Right atrium auricular region (tissue), 2 donors: Measurements from ENCODE around the gene INSYN1. TPM values are rescaled to one million over a fixed set of nuclear protein-coding genes. Genes with fewer than 3 reads are reported as not detected.

Source experiments
- DNase-seq: peaks from one replicate; pipeline ENCODE4 v3.0.0-alpha.2; 2019; ENCODE audit warnings: low spot score
- H3K27ac ChIP-seq, 2 donors: fragments of 200-600 bp; sonication (generic); 1 replicate in 1 of 2; 2 replicates in 1 of 2; pipeline ENCODE4 v1.5.1; 2016 to 2019
- H3K27me3 ChIP-seq, 2 donors: fragments of 200-600 bp; sonication (generic); one replicate each; pipeline versions ENCODE4 v1.5.1 to v1.6.0; 2017 to 2019
- H3K36me3 ChIP-seq: fragments of 200-600 bp; sonication (generic); one replicate; pipeline ENCODE4 v1.5.1; 2016
- H3K4me1 ChIP-seq, 2 donors: fragments of 200-600 bp; sonication (generic); one replicate each; pipeline versions ENCODE4 v1.5.1 to v1.6.0; 2017 to 2019
- H3K4me3 ChIP-seq, 2 donors: fragments of 200-600 bp; sonication (generic); 1 replicate in 1 of 2; 2 replicates in 1 of 2; pipeline ENCODE4 v1.5.1; 2017 to 2019; ENCODE audit warnings: mild to moderate bottlenecking in 1 of 2, moderate library complexity in 1 of 2
- H3K9me3 ChIP-seq, 2 donors: fragments of 200-600 bp; sonication (generic); one replicate each; pipeline ENCODE4 v1.5.1; 2019
- total RNA-seq, 2 donors: library from RNA; depleted of rRNA; stranded (reverse); fragments of >200 nt; gene quantifications; one replicate each; pipeline ENCODE4 v1.1.0, GENCODE V29; 2016
- TF ChIP-seq, protein P1 (sequence below), 2 donors: fragments of 200-600 bp; sonication (generic); IDR thresholded peaks; one replicate each; pipeline ENCODE4 v1.5.1; 2019; ENCODE audit warnings: antibody characterized with exemption in 2 of 2

The INSYN1 gene
- total RNA-seq, 2 donors from 2014 or later = 32.7 to 68.5 TPM

DNA sequence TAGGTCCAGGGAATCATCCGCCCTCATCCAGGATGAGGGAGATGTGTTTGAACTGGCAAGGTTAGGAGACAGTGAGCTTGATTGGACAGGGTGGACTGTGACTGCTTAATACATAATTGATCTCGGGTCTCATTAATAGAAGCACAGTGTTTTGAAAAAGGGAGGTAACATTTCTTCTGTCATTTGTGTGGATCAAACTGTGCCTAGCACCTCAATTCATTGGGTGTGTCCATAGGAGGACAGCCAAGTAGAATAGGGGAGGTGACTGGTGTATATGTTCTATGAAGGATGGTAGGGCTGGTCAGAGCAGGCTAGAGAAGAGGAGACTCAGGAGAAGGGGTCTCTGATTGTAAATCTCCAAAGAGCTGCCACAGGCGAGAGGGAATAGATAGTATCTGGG, 2.8 kb upstream of the INSYN1 start:
- no peak for DNase-seq
- H3K27ac ChIP-seq = no peak overlapping the region
- H3K27me3 ChIP-seq = no peaks in the 10 kb centered on the region
- TF ChIP-seq, protein P1, sequence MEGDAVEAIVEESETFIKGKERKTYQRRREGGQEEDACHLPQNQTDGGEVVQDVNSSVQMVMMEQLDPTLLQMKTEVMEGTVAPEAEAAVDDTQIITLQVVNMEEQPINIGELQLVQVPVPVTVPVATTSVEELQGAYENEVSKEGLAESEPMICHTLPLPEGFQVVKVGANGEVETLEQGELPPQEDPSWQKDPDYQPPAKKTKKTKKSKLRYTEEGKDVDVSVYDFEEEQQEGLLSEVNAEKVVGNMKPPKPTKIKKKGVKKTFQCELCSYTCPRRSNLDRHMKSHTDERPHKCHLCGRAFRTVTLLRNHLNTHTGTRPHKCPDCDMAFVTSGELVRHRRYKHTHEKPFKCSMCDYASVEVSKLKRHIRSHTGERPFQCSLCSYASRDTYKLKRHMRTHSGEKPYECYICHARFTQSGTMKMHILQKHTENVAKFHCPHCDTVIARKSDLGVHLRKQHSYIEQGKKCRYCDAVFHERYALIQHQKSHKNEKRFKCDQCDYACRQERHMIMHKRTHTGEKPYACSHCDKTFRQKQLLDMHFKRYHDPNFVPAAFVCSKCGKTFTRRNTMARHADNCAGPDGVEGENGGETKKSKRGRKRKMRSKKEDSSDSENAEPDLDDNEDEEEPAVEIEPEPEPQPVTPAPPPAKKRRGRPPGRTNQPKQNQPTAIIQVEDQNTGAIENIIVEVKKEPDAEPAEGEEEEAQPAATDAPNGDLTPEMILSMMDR (IDR thresholded peaks at IDR 0.05) = no peak
- no peak overlapping the region for H3K4me3 ChIP-seq
- peaks cover 0 to 28% of the 10 kb centered on the region in 2 donors for H3K4me1 ChIP-seq
- H3K9me3 ChIP-seq = no peaks in the 10 kb centered on the region
- no peaks in the 10 kb centered on the region for H3K36me3 ChIP-seq

DNA sequence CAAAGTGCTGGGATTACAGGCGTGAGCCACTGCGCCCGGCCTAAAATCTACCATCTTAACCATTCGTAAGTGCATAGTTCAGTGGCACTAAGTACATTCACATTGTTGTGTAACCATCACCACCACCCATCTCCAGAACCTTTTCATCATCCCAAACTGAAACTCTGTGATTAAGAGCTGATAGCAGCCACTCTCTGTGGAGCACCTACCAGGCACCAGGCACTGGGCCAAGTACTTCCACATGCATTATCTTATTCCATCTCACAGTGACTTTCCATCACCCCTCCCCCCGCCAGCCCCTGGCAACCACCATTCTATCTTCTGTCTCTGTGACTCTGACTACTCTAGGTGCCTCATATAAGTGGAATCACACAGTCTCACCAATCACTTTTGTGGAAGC, 2.3 kb upstream of the INSYN1 start:
- Histone ChIP-seq H3K4me3 (no peak overlapping the region), H3K36me3 (no peaks in the 10 kb centered on the region), H3K4me1 (peaks cover 0 to 33% of the 10 kb centered on the region in 2 donors), H3K27ac (no peak overlapping the region), H3K27me3 (no peaks in the 10 kb centered on the region), H3K9me3 (no peaks in the 10 kb centered on the region)
- TF ChIP-seq, protein P1 (IDR thresholded peaks at IDR 0.05) = no peak
- DNase-seq = no peak

DNA sequence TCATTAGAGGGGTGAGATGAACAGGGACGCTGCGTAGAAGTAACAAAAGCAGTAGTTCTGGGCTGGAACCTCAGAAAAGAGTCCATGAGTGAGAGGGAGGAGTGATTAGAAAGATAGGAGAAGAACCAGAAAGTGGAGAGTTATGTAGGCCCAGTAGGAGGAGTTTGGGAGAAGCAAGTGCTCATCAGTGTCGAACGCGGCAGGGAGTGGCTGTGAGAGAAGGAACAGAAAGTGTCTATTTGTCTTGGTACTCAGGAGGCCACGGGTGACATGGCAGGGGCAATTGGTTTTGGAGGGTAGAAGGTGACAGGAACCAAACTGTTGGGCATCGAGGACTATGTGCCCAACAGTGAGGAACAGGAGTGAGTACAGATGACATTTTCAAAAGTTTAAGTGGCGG, 1.3 kb upstream of the INSYN1 start:
- no peaks in the 10 kb centered on the region for H3K9me3 ChIP-seq
- no peak overlapping the region for H3K4me3 ChIP-seq
- no peak overlapping the region for H3K27ac ChIP-seq
- no peak for DNase-seq
- TF ChIP-seq, protein P1 (IDR thresholded peaks at IDR 0.05) = no peak
- H3K27me3 ChIP-seq = no peaks in the 10 kb centered on the region
- H3K4me1 ChIP-seq = peaks cover 0 to 36% of the 10 kb centered on the region in 2 donors
- no peaks in the 10 kb centered on the region for H3K36me3 ChIP-seq

DNA sequence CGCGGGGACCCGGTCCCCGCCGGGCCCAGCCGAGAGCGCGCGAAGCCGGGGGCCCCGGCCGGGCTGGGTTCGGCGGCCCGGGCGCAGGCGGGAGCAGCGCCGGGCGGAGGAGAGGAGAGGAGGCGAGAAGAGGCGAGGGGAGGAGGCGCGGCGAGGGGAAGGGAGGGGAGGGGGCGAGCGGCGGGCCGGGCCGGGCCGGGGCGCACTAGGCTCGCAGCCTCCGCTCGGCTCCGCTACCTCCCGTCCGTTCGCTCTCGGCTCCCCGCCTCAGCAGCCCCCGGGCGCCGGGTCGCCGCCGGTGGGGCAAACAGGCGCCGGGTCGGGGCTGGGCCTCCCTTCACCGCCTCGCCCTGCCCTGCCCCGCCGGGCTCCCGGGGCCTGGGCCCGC, 351 bp downstream of the INSYN1 start:
- DNase-seq = no peak
- no peaks in the 10 kb centered on the region for H3K9me3 ChIP-seq

DNA sequence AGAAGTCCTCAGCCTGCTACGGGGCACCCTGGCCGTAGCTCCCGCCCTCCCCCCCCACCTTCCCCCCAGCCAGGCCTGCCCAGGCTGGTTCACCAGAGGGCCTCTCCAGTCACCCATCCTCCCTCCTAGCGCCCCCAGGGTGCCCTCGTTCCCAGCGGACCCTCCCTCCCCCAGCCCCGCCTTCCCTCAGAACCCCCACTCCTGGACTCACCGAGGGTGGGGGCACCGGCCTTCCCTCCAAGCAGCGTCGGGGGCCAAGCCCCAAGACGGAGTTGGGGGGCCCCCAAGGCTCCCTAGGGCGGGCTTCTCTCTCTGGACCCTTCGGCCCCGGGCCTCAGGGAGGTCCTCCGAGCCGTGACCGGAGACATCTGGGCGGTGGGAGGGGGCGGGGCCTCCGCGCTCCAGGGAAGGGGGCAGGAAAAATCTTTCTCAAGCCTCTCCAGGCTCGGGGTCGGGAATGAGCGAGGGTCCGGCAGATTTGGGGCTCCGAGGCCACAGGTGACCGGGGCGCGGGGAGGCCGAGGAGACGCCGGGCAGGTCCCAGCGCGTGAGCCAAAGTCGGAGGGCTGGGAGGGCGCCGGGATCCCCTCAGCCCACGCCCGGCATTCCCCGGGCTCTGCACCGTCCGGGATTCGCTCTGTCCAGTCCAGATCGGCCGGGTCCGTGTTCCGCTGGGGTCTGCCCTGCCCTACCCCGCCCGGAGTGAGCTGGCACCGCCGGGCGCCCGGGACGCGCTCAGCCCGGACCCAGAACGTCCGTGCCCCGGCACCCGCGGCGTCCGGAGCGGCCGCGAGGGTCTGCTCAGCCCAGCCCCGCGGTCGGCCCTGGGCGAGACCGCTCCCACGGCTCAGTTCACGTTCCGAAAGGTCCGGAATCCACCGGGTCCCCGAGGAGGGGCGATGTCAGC, 999 bp downstream of the INSYN1 start:
- Histone ChIP-seq H3K27ac (peak overlapping the region; percentile 64 to 81), H3K4me3 (peak overlapping the region; percentile 51 to 78), H3K27me3 (no peaks in the 10 kb centered on the region), H3K4me1 (peaks cover 0 to 34% of the 10 kb centered on the region in 2 donors), H3K9me3 (no peaks in the 10 kb centered on the region), H3K36me3 (no peaks in the 10 kb centered on the region)
- no peak for DNase-seq
- TF ChIP-seq, protein P1 (IDR thresholded peaks at IDR 0.05) = no peak

More for the DNA sequence above, 351 bp downstream of the INSYN1 start:
- Histone ChIP-seq H3K4me1 (peaks cover 0 to 32% of the 10 kb centered on the region in 2 donors), H3K27ac (peak overlapping the region; percentile 64 to 81), H3K4me3 (peak overlapping the region; percentile 51 to 78), H3K36me3 (no peaks in the 10 kb centered on the region), H3K27me3 (no peaks in the 10 kb centered on the region)
- TF ChIP-seq, protein P1 (IDR thresholded peaks at IDR 0.05) = no peak
